A673 (cell line): ENCODE measurements around the gene TRMT112. TPM values are rescaled to one million over a fixed set of nuclear protein-coding genes. Genes with fewer than 3 reads are reported as not detected.

Source experiments
- BruUV-seq: library from RNA; stranded (reverse); fragments of 400-500 nt; replicated peaks from 2 replicates; lab custom pipeline; 2021; lab: Mats Ljungman, UMichigan
- CTCF ChIA-PET: fragments of 300-600 bp; sonication (Branson Sonifier 250); formaldehyde crosslinking; loops from one replicate; lab custom pipeline; 2022; ENCODE audit warnings: antibody characterized with exemption; lab: Charles Lee
- POLR2A ChIA-PET: fragments of 300-600 bp; sonication (Branson Sonifier 250); formaldehyde crosslinking; loops from one replicate; lab custom pipeline; 2022; ENCODE audit warnings: antibody characterized with exemption; ENCODE audit not compliant: low non-redundant PET; lab: Charles Lee
- DNase-seq: peaks from one replicate; pipeline ENCODE4 v3.0.0-alpha.2; 2015; ENCODE audit warnings: low spot score
- H3K27ac ChIP-seq: fragments of 200-600 bp; sonication (generic); 2 replicates; pipeline ENCODE4 v1.5.1; 2016; ENCODE audit warnings: mixed run types, low read depth, mild to moderate bottlenecking, mixed read lengths, antibody characterized with exemption, low read length; ENCODE audit not compliant: poor library complexity, severe bottlenecking
- H3K27me3 ChIP-seq: fragments of 200-600 bp; sonication (generic); replicated peaks from 2 replicates; pipeline ENCODE4 v1.6.1; 2017; ENCODE audit warnings: mixed run types, low read depth, mild to moderate bottlenecking, mixed read lengths, antibody characterized with exemption, low read length; ENCODE audit not compliant: insufficient read depth, poor library complexity
- H3K36me3 ChIP-seq: fragments of 200-600 bp; sonication (generic); 2 replicates; pipeline ENCODE4 v1.6.1; 2016; ENCODE audit warnings: mixed run types, mild to moderate bottlenecking, mixed read lengths, antibody characterized with exemption, low read length; ENCODE audit not compliant: insufficient read depth, poor library complexity, severe bottlenecking
- H3K4me1 ChIP-seq: fragments of 200-600 bp; sonication (generic); 2 replicates; pipeline ENCODE4 v1.6.1; 2017; ENCODE audit warnings: mixed run types, mild to moderate bottlenecking, mixed read lengths, antibody characterized with exemption, low read length; ENCODE audit not compliant: insufficient read depth, poor library complexity, severe bottlenecking
- H3K4me3 ChIP-seq: fragments of 200-600 bp; sonication (generic); 2 replicates; pipeline ENCODE4 v1.5.1; 2016; ENCODE audit warnings: low read depth, mixed run types, mild to moderate bottlenecking, mixed read lengths, low read length; ENCODE audit not compliant: poor library complexity, severe bottlenecking
- H3K9me3 ChIP-seq: fragments of 200-600 bp; sonication (generic); 2 replicates; pipeline ENCODE4 v1.6.1; 2016; ENCODE audit warnings: mixed run types, low read depth, mild to moderate bottlenecking, mixed read lengths, antibody characterized with exemption, low read length; ENCODE audit not compliant: poor library complexity, severe bottlenecking
- EZH2 ChIP-seq: fragments of 200-600 bp; sonication (generic); IDR thresholded peaks from 2 replicates; pipeline ENCODE4 v1.6.1; 2017; ENCODE audit warnings: borderline replicate concordance, low read depth, mild to moderate bottlenecking, mixed read lengths, antibody characterized with exemption, low read length; ENCODE audit not compliant: poor library complexity, severe bottlenecking
- intact Hi-C: fragments of 100-400 bp; cut with micrococcal nuclease; formaldehyde crosslinking; loops from one replicate; pipeline ENCODE4 v1.10.0; 2022; ENCODE audit not compliant: unreplicated experiment
- total RNA-seq: library from RNA; stranded (reverse); gene quantifications from 2 replicates; pipeline ENCODE4 v1.2.3, GENCODE V29; 2021
- TF ChIP-seq, protein P1 (sequence below): fragments of 300-800, 200-600 bp; sonication (generic); conservative IDR thresholded peaks from 2 replicates; pipeline ENCODE4 v1.5.1; 2017; ENCODE audit warnings: low read depth, mild to moderate bottlenecking, antibody characterized with exemption, low read length, moderate library complexity, mixed read lengths

TRMT112 gene
- total RNA-seq, 1 experiment from 2014 or later = 270 TPM

- peaks cover 6% of the 10 kb centered on the region for H3K36me3 ChIP-seq
- H3K4me3 ChIP-seq = peak within 1 kb of the TSS; percentile 87
- TSS peak; percentile 56 for BruUV-seq
- TF ChIP-seq EZH2 = no peak
- TF ChIP-seq, protein P1, sequence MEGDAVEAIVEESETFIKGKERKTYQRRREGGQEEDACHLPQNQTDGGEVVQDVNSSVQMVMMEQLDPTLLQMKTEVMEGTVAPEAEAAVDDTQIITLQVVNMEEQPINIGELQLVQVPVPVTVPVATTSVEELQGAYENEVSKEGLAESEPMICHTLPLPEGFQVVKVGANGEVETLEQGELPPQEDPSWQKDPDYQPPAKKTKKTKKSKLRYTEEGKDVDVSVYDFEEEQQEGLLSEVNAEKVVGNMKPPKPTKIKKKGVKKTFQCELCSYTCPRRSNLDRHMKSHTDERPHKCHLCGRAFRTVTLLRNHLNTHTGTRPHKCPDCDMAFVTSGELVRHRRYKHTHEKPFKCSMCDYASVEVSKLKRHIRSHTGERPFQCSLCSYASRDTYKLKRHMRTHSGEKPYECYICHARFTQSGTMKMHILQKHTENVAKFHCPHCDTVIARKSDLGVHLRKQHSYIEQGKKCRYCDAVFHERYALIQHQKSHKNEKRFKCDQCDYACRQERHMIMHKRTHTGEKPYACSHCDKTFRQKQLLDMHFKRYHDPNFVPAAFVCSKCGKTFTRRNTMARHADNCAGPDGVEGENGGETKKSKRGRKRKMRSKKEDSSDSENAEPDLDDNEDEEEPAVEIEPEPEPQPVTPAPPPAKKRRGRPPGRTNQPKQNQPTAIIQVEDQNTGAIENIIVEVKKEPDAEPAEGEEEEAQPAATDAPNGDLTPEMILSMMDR = no peak
- intact Hi-C loops = loop anchor here (2.0 kb wide), 1 partner anchor 14 kb away; no protein-coding TSS in a partner anchor
- no peaks in the 10 kb centered on the region for H3K27me3 ChIP-seq
- H3K9me3 ChIP-seq = no peaks in the 10 kb centered on the region
- peaks cover 13% of the 10 kb centered on the region for H3K4me1 ChIP-seq
- H3K27ac ChIP-seq = peak within 1 kb of the TSS; percentile 73
- CTCF ChIA-PET = interaction anchor here (1.1 to 1.6 kb wide), 2 partner anchors 13 to 16 kb away, joined by 3 to 7 read pairs; no protein-coding TSS in a partner anchor
- peak; percentile 97 for DNase-seq
- POLR2A ChIA-PET = no interaction called here
Observed at GRCh38 chr11:64284048-64284961, 33.1 kb downstream of the TRMT112 start, which contains the start of gene BAD. BAD (minus strand) TSS chr11:64284665; CDS start chr11:64284368, 297 bp downstream.

DNA sequence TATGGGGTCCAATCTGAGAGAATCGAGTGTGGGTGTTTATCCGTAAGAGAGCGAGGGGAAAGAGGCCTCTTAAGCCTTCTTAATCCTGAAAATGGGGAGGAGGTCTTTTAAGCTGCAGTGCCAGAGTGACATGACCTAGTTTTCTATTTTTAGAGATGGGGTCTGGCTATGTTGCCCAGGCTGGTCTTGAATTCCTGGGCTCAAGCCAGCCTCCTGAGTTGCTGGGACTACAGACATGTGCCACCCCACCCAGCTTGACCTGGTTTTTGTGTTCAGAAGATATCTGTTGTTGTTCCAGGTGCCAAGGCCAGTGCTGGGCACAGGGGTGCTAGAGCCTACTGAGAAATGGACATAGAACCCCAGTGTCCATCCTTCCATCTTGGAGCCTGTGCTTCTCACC lies 34.3 kb downstream of the TRMT112 start:
- H3K27me3 ChIP-seq = no peaks in the 10 kb centered on the region
- intact Hi-C loops = no loop called here
- POLR2A ChIA-PET = no interaction called here
- no peak for DNase-seq
- H3K9me3 ChIP-seq = no peaks in the 10 kb centered on the region
- no peak overlapping the region for H3K27ac ChIP-seq
- H3K4me1 ChIP-seq = peaks cover 13% of the 10 kb centered on the region
- peaks cover 12% of the 10 kb centered on the region for H3K36me3 ChIP-seq
- TF ChIP-seq, protein P1 = no peak
- TF ChIP-seq EZH2 = no peak
- H3K4me3 ChIP-seq = no peak overlapping the region
- CTCF ChIA-PET = interaction anchor here (1.2 kb wide), 1 partner anchor 18 kb away, joined by 3 read pairs; no protein-coding TSS in a partner anchor
- no TSS peak for BruUV-seq

DNA sequence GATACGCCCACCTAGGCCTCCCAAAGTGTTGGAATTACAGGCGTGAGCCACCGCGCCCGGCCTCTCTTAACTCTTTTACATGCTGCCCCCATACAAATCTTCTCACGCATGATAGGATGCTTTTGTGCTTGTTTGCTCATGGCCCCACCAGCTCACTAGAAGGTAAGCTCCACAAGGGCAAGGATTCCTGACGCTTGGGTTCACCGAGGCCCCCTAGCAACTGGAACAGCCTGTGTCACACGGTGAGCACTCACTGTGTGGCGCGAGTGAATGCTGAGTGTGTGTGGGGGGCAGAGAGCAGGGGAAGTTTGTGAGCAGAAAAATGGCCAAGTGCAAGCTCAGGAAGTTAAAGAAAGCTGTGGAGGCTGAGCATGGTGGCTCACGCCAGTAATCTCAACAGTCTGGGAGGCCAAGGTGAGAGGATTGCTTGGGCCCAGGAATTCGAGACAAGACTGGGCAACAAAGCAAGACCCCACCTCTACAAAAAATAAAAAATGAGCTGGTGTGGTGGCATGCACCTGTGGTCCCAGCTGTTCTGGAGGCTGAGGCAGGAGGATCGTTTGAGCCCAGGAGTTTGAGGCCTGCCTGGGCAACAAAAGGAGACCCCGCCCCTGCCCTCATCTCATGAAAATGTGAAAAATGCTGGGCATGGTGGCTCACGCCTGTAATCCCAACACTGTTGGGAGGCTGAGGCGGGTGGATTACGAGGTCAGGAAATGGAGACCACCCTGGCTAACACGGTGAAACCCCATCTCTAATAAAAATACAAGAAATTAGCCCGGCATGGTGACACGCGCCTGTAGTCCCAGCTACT lies 35.2 kb downstream of the TRMT112 start:
- Histone ChIP-seq H3K36me3 (peaks cover 16% of the 10 kb centered on the region), H3K27ac (no peak overlapping the region), H3K4me1 (peaks cover 13% of the 10 kb centered on the region), H3K9me3 (no peaks in the 10 kb centered on the region), H3K4me3 (no peak overlapping the region), H3K27me3 (no peaks in the 10 kb centered on the region)
- TF ChIP-seq EZH2 = no peak
- TF ChIP-seq, protein P1 = no peak
- ChIA-PET CTCF (interaction anchor here (1.2 kb wide), 1 partner anchor 19 kb away, joined by 3 read pairs; no protein-coding TSS in a partner anchor), POLR2A (no interaction called here)
- BruUV-seq = no TSS peak
- DNase-seq = no peak
- intact Hi-C loops = no loop called here
